ENCODE results near the gene NALCN. TPM values are rescaled to one million over a fixed set of nuclear protein-coding genes. Genes with fewer than 3 reads are reported as not detected.

NALCN gene
- total and polyA plus RNA-seq, 10 of the 15 experiments (the other 5 are each of a cell fraction or from before 2014, with no cell fraction given), result under 0.01 TPM; not detected in 9

DNA sequence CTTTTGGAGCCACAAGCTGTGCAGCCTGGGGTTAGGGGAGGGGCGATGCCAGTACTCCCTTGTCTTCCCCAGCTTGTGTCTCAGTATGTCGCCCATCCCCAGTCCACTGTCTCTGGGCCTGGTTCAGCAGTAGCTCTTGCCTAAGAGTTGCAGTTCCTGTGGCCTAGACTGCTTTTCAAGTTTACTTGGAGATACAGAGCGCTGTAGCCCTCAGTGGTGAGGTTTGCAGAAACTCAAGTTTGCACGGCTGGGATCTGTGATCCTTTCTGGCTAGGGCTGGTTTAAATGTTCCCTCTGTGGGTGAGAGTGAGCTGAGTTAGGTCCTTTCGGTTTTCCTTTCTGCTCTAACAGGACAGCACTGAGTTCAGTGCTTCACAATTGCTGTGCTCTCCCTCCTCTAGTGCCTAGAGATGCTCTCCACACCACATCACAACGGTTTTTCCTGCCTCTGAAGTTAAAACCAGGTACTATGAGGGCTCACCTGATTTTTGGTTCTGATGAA lies 381.1 kb downstream of the NALCN start (continued):
- TF ChIP-seq, protein P1, sequence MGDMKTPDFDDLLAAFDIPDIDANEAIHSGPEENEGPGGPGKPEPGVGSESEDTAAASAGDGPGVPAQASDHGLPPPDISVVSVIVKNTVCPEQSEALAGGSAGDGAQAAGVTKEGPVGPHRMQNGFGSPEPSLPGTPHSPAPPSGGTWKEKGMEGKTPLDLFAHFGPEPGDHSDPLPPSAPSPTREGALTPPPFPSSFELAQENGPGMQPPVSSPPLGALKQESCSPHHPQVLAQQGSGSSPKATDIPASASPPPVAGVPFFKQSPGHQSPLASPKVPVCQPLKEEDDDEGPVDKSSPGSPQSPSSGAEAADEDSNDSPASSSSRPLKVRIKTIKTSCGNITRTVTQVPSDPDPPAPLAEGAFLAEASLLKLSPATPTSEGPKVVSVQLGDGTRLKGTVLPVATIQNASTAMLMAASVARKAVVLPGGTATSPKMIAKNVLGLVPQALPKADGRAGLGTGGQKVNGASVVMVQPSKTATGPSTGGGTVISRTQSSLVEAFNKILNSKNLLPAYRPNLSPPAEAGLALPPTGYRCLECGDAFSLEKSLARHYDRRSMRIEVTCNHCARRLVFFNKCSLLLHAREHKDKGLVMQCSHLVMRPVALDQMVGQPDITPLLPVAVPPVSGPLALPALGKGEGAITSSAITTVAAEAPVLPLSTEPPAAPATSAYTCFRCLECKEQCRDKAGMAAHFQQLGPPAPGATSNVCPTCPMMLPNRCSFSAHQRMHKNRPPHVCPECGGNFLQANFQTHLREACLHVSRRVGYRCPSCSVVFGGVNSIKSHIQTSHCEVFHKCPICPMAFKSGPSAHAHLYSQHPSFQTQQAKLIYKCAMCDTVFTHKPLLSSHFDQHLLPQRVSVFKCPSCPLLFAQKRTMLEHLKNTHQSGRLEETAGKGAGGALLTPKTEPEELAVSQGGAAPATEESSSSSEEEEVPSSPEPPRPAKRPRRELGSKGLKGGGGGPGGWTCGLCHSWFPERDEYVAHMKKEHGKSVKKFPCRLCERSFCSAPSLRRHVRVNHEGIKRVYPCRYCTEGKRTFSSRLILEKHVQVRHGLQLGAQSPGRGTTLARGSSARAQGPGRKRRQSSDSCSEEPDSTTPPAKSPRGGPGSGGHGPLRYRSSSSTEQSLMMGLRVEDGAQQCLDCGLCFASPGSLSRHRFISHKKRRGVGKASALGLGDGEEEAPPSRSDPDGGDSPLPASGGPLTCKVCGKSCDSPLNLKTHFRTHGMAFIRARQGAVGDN (IDR thresholded peaks at IDR 0.05), result no peak

DNA sequence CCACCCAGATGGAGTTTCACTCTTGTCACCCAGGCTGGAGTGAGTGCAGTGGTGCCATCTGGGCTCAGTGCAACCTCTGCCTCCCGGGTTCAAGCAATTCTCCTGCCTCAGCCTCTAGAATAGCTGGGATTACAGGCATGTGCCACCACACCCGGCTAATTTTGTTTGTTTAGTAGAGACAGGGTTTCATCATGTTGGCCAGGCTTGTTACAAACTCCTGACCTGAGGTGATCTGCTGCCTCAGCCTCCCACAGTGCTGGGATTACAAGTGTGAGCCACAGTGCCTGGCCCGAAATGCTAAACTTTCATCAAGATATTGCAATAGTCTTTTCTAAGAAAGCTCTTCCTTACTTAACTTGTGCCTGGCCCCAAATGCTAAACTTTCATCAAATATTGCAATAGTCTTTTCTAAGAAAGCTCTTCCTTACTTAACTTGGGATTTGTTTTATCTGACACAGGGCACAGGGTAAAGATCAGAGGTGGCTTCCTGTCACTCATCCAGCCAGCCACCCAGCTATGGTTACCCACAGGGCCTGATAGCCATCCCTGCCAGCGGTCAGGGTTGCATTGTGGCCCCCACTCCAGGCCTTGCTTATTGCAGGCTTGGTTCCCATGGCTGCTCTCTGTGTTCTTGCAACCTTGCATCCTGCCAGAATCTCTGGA lies 389.4 kb downstream of the NALCN start:
- H3K36me3 ChIP-seq (ENCODE audit: control insufficient read depth in 2 of 2, insufficient read depth in 2 of 2, low read length in 1 of 2), result no peaks in the 10 kb centered on the region
- H3K4me1 ChIP-seq (ENCODE audit: control insufficient read depth, insufficient read depth, low read length), result no peaks in the 10 kb centered on the region
- POLR2A ChIA-PET, result no interaction called here
- no peaks in the 10 kb centered on the region for H3K9me3 ChIP-seq (replicated peaks; ENCODE audit: control insufficient read depth, insufficient read depth, low read length)
- RAD21 ChIA-PET (ENCODE audit: unreplicated experiment), result no interaction called here
- no peak overlapping the region for H3K4me2 ChIP-seq (ENCODE audit: control insufficient read depth, insufficient read depth)
- intact Hi-C loops (cut with micrococcal nuclease; ENCODE audit: unreplicated experiment) (no loop called here), in situ Hi-C loops (cut with MboI) (no loop called here)
- no peaks in the 10 kb centered on the region for H4K20me1 ChIP-seq (ENCODE audit: control insufficient read depth, insufficient read depth)
- H3K79me2 ChIP-seq (ENCODE audit: control insufficient read depth, insufficient read depth, low read length), result no peaks in the 10 kb centered on the region
- SMC1A ChIA-PET (ENCODE audit: uncharacterized antibody, unreplicated experiment), result no interaction called here
- no peaks in the 10 kb centered on the region for H3K27me3 ChIP-seq (replicated peaks in 1 of 2; ENCODE audit: control insufficient read depth in 2 of 2, insufficient read depth in 2 of 2, low read length in 1 of 2)
- H3K4me3 ChIP-seq, result no peak overlapping the region
- no peak overlapping the region for H3K9ac ChIP-seq (ENCODE audit: control insufficient read depth, insufficient read depth, low read length)
- ATAC-seq (no peak), FAIRE-seq (no peak), DNase-seq (ENCODE audit: low read depth, low spot score) (no peak)
- H2AFZ ChIP-seq (ENCODE audit: control insufficient read depth, low read depth, low read length), result no peak overlapping the region
- BruUV-seq (replicated peaks), result no TSS peak
- WGBS (ENCODE audit: insufficient coverage, insufficient replicate concordance, low lambda C conversion rate, missing lambda C conversion rate), result 11% methylated on average over 4 of the region's 4 CpGs
- no peak overlapping the region for H3K27ac ChIP-seq (ENCODE audit: control insufficient read depth, insufficient read depth)
- CTCF ChIA-PET, result no interaction called here
- TF ChIP-seq TBL1XR1 (IDR thresholded peaks at IDR 0.05; ENCODE audit: low read depth, low read length), result no peak
- TF ChIP-seq HDAC6 (IDR thresholded peaks at IDR 0.05; ENCODE audit: unreplicated experiment), result no peak
- TF ChIP-seq LARP7 (IDR thresholded peaks at IDR 0.05), result no peak
- no peak for TF ChIP-seq BCL11A (IDR thresholded peaks at IDR 0.05; ENCODE audit: low read depth, low read length)
- TF ChIP-seq, protein P2, sequence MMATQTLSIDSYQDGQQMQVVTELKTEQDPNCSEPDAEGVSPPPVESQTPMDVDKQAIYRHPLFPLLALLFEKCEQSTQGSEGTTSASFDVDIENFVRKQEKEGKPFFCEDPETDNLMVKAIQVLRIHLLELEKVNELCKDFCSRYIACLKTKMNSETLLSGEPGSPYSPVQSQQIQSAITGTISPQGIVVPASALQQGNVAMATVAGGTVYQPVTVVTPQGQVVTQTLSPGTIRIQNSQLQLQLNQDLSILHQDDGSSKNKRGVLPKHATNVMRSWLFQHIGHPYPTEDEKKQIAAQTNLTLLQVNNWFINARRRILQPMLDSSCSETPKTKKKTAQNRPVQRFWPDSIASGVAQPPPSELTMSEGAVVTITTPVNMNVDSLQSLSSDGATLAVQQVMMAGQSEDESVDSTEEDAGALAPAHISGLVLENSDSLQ (IDR thresholded peaks at IDR 0.05), result no peak
- TF ChIP-seq, protein P3, sequence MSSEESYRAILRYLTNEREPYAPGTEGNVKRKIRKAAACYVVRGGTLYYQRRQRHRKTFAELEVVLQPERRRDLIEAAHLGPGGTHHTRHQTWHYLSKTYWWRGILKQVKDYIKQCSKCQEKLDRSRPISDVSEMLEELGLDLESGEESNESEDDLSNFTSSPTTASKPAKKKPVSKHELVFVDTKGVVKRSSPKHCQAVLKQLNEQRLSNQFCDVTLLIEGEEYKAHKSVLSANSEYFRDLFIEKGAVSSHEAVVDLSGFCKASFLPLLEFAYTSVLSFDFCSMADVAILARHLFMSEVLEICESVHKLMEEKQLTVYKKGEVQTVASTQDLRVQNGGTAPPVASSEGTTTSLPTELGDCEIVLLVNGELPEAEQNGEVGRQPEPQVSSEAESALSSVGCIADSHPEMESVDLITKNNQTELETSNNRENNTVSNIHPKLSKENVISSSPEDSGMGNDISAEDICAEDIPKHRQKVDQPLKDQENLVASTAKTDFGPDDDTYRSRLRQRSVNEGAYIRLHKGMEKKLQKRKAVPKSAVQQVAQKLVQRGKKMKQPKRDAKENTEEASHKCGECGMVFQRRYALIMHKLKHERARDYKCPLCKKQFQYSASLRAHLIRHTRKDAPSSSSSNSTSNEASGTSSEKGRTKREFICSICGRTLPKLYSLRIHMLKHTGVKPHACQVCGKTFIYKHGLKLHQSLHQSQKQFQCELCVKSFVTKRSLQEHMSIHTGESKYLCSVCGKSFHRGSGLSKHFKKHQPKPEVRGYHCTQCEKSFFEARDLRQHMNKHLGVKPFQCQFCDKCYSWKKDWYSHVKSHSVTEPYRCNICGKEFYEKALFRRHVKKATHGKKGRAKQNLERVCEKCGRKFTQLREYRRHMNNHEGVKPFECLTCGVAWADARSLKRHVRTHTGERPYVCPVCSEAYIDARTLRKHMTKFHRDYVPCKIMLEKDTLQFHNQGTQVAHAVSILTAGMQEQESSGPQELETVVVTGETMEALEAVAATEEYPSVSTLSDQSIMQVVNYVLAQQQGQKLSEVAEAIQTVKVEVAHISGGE (CRISPR knock-in tag; IDR thresholded peaks at IDR 0.05), result no peak
- TF ChIP-seq, protein P4, sequence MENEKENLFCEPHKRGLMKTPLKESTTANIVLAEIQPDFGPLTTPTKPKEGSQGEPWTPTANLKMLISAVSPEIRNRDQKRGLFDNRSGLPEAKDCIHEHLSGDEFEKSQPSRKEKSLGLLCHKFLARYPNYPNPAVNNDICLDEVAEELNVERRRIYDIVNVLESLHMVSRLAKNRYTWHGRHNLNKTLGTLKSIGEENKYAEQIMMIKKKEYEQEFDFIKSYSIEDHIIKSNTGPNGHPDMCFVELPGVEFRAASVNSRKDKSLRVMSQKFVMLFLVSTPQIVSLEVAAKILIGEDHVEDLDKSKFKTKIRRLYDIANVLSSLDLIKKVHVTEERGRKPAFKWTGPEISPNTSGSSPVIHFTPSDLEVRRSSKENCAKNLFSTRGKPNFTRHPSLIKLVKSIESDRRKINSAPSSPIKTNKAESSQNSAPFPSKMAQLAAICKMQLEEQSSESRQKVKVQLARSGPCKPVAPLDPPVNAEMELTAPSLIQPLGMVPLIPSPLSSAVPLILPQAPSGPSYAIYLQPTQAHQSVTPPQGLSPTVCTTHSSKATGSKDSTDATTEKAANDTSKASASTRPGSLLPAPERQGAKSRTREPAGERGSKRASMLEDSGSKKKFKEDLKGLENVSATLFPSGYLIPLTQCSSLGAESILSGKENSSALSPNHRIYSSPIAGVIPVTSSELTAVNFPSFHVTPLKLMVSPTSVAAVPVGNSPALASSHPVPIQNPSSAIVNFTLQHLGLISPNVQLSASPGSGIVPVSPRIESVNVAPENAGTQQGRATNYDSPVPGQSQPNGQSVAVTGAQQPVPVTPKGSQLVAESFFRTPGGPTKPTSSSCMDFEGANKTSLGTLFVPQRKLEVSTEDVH (IDR thresholded peaks at IDR 0.05; ENCODE audit: low read depth, partially characterized antibody), result no peak
